ENCODE results near the gene KDM6A.

KDM6A gene

DNA sequence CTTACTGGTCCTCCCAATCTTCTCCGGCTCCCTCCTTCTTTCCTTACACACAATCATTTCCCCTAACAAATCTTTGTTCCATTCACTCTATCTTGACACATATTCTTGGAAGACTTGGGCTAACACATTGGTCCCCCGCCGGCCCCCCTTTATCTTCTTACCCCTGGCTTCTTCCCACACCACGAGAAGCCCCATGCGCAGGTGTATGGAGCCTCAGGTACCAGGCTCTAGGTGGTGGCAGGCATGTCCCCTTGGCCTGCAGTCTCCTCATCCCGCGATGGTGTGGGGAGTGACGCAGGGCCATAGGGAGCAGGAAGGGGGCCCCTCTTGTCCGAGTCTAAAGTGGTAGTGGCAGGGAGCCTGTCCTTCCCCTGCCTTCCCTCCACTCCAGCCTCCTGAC is 277.8 kb downstream of the KDM6A start:
- H3K27ac ChIP-seq = no peak overlapping the region
- TF ChIP-seq, protein P1, sequence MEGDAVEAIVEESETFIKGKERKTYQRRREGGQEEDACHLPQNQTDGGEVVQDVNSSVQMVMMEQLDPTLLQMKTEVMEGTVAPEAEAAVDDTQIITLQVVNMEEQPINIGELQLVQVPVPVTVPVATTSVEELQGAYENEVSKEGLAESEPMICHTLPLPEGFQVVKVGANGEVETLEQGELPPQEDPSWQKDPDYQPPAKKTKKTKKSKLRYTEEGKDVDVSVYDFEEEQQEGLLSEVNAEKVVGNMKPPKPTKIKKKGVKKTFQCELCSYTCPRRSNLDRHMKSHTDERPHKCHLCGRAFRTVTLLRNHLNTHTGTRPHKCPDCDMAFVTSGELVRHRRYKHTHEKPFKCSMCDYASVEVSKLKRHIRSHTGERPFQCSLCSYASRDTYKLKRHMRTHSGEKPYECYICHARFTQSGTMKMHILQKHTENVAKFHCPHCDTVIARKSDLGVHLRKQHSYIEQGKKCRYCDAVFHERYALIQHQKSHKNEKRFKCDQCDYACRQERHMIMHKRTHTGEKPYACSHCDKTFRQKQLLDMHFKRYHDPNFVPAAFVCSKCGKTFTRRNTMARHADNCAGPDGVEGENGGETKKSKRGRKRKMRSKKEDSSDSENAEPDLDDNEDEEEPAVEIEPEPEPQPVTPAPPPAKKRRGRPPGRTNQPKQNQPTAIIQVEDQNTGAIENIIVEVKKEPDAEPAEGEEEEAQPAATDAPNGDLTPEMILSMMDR (IDR thresholded peaks at IDR 0.05) = no peak
- TF ChIP-seq ZFX (IDR thresholded peaks at IDR 0.05; ENCODE audit: borderline replicate concordance) = no peak

DNA sequence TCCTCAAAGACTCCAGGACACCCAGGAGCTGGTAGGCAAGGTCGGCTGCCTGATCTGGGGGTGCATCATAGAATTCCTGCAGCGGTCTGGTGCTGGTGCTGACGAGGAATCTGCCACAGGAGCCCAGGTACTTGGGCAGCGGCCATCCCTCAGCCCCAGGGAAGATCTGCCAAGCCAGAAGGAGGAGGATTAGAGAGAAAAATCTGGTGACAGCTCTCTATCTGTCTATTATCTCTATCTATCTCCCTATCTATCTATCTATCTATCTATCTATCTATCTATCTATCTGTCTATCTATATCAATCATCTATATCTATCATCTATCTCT is 281.0 kb downstream of the KDM6A start:
- TF ChIP-seq, protein P1 (IDR thresholded peaks at IDR 0.05) = no peak
- TF ChIP-seq ZFX (IDR thresholded peaks at IDR 0.05; ENCODE audit: borderline replicate concordance) = no peak
- no peak overlapping the region for H3K27ac ChIP-seq

DNA sequence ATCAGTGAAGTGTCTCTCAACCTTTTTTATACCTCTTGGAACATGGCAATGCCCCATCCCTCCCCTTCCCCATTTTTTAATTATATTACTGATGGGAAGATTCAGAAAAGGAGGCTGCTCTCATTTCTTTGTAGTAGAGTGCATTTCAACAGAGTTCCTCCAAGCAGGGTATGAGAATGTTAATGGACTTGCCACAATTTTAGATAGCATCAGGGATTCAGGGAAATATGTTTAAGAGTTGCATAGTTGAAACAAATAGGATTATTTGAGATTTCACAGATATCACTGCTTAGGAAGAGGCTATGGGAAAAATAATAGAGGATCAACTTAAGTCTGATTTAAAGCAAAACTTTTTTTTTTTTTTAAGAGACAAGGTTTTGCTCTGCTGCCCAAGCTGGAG is 281.5 kb downstream of the KDM6A start:
- no peak overlapping the region for H3K27ac ChIP-seq
- TF ChIP-seq, protein P1 (IDR thresholded peaks at IDR 0.05) = no peak
- no peak for TF ChIP-seq ZFX (IDR thresholded peaks at IDR 0.05; ENCODE audit: borderline replicate concordance)

DNA sequence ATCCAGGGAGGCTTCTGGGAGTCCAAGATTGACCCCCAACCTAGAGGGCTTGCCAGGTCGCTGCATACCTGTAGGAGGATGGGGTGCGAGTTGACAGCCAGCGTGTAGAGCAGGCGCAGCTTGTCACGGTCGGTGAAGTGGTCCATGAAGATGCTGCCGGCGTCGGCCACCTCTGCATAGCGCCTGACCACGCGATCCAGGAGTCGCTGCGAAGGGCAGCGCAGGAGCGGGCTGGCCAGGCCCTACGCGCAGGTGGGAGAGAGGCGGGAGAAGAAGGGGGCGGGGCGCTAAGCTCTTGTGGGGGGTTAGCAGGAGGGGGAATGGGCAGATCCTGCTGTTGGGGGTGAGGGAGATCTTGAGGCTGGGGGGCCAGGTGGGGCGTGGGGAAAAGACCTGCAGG is 284.7 kb downstream of the KDM6A start:
- TF ChIP-seq ZFX (IDR thresholded peaks at IDR 0.05; ENCODE audit: borderline replicate concordance) = no peak
- TF ChIP-seq, protein P1 (IDR thresholded peaks at IDR 0.05) = no peak
- H3K27ac ChIP-seq = no peak overlapping the region

All from 22Rv1 (cell line).